GM15510 (cell line): ENCODE results near the gene RPS6KC1.

ENCODE experiments used
- POLR2A ChIP-seq: IDR thresholded peaks from 3 replicates; pipeline ENCODE4 v1.6.1; 2011; ENCODE audit warnings: borderline replicate concordance; ENCODE audit not compliant: insufficient read length; ENCODE audit errors: extremely low read depth

The RPS6KC1 gene

DNA sequence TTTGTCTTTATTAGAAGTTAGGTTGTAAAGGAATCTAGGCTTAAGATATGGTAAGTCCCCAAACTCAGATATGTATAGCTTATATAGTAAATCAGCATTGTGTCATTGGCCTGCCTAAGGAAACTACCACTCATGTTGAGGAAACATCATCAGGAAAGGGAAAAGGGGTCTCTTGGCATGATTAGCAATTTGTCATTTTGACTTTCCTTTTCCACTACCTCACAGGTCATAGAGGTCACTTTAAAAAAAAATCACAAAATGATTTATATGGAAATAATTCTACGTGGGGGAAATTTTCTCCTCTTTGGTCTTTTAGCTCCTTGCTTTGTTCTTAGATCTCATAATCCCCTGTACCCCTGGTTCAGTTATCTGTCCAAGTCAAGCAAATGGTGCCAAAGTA, 213.5 kb downstream of the RPS6KC1 start:
- no peak for TF ChIP-seq POLR2A

DNA sequence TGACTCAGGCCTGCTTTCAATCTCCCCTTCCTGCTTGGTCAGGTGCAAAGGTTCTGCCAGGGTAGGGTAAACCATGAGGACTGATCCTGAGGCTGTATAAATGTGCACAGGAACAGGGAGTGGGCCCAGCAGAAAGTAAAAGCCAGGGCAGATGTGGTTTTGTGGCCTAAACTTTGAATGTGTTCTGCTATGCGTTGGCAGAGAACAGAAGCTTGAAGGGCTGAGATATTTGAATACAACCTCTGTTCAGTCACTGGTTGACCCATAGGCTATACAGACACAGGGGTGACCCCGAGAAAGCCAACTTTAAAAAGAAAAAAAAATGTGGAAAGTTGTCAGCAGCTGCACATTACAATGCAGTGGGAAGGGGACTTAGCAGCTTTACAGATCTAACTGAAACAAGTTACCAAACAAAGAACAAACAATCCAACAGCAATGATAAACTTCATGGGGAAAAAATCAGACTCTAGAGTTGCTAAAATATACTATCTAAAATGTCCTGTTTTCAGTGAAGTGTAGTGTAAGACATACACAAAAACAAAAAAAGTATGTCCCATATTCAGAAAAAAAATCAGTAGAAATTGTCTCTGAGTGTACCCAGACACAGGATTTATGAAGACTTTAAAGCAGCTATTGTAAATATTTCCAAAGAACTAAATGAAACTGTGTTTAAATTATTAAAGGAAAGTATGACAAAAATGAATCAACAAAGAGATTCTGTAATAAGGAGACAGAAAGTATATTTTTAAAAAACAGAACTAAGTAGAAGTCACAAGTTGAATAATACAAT, 216.1 kb downstream of the RPS6KC1 start:
- TF ChIP-seq POLR2A: no peak

DNA sequence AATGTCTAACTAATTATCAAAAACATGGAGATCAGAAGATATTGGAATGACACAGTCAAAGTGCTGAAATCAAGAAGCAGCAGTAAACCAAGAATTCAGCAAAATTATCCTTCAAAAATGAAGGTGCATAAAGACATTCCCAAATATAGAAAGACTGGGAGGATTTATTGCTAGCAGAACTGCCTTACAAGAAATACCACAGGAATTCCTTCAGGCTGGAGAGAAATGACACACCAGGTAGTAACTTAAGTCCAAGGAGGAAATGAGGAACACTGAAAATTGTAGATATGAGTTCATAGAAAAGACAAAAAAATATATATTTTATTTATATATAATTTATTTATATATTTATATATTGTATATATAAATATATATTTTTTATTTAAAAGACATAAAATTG, 217.2 kb downstream of the RPS6KC1 start:
- TF ChIP-seq POLR2A: no peak

DNA sequence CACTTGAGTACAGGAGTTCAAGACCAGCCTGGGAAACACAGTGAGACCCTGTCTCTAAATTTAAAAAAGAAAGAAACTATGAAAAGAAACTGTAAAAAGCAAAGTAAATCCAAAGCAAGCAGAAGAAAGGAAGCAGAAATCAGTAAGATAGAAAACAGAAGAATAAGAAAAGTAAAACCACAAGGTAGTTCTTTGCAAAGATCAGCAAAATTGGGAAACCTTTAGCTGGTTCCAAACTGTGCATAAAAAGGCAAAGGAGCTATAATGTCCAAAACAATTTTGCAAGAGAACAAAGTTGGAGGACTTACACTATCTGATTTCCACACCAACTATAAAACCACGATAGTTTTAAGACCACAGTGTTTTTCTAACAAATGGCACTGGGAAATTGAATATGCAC, 218.8 kb downstream of the RPS6KC1 start:
- no peak for TF ChIP-seq POLR2A

DNA sequence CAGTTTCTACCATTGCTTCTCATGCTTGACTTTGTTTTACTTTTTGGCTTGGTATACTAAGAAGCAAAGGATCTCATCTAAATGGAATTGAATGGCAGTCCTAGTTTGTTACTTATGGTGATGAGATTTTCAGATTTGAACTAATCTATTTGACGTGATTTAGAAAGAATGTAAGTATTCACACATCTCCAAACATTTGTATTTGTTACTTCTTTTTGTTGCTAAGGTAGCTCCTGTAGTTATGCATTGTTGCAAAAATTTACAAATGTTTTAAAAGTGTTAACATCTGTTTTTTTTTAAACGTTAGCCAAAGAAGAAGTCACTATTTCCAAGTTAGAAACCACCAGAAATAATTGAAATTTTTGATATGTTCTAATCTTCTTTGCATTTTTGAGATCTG, 222.5 kb downstream of the RPS6KC1 start:
- TF ChIP-seq POLR2A: no peak

DNA sequence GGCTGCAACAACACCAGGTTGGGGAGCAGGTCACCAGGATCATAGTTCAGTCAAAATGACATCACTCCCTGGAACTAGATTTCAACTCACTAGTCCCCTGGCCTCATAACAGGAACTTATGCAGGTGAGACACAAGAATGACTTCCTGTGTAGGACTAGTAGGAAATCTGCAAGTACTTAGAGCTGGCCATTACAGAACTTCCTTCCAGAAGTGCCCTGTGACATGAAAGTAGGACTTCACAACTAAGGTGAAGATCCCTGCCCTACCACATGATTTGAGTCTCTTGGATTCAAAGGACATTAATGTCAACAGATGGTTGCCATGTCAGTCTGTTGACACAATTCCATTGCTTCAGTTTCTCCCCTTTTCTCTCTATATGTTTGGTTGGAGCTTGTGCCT, 223.1 kb downstream of the RPS6KC1 start:
- no peak for TF ChIP-seq POLR2A

DNA sequence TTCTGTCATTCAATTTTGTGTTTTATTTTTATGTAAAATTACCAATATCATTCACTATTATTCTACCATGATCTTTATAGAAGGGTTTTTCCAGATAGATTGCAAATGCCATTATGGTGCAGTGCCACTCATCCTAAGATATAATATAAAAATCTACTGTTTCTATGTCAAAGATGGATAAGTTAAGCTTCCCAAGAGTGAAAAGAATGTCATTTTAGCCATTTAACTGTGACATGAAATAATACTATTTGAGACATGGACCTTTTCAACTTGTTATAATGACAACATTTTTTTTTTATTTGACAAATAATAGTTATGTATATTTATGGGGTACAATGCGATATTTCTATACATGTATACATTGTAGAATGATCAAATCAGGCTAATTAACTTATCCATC, 224.3 kb downstream of the RPS6KC1 start:
- no peak for TF ChIP-seq POLR2A

DNA sequence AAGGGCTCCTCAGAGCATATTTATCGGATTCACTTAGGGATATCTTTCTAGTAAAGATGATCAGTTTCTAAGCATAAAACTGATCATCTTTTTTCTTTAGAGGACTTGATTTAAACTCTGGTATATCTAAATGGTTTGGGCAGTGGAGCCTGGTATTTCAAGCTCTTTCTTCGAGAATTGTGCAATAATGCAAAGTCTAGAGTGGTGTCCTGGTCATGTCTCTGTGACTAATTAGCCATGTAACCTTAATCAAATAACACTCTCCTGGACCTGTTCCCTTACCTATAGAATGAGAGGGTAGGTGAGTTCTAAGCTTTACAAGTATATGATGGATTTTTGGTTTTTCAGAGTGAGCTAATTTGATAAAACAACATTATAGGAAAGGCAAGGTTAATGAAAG, 225.2 kb downstream of the RPS6KC1 start:
- TF ChIP-seq POLR2A: no peak

DNA sequence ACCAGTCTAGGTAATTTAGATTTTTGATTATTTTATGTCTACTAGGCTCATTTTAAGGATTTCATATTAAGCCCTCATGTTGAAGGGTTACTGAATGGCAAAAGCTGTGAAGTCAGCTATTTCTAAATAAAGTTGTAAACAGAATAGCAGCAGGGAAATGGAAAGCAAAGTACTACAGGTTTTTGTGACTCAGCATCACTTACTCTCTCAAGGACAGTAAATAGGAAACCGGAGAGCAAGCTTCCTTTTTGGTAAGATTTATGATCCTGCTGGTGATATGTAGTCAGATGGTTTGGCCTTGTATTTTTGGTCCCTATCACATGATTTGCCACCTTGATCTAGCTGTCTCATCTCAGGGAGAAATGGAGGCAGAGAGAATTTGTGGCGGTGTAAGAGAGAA, 226.0 kb downstream of the RPS6KC1 start:
- TF ChIP-seq POLR2A: no peak

DNA sequence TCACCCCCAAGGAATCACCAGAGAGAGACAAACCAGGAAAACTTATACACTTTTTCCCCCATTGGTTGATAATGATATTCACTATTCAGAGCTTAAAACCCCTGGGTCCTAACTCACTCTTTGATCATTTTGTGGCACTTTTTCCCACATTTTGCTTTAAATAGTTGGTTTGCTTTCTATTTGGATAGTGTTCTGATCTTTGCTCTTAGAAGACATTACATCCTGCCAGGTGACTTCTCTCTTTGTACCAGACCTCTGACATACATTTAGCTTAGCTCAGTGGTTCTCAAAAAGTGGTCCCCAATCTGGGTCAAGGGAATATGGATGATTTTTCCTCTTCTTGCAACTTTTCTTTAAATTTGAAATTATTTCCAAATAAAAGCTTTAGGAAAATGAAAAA, 228.4 kb downstream of the RPS6KC1 start:
- TF ChIP-seq POLR2A: no peak

DNA sequence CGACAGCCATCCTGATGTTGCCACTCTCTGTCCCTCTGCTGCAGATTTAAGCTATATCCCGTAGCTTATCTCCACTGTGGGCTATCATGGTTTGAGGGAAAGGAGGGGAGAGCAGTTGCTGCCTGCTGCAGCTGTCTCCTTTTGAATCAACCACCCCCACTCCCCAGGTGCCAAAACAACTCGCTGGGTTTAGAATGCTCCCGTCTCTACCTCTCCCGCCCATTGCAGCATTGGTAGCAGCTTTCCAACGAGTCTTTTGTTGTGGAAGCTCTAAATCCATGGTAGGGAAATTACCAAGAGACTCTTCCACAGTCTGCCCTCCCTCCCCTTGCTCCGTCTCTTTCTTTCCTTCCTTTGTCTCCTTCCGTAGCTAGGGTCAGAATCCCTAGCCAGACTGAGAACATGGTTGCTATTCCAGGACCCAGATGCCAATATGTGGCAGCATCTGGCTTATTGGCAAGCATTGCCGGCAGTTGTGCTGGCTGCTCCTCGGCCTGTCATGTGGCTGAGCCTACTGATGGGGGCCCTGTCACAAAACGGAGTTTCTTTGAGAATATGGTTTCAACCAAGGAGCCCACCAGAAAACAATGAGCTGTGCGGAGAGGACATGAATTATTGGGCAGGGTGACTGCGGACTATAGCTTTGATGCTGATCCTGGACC, 230.7 kb downstream of the RPS6KC1 start:
- no peak for TF ChIP-seq POLR2A

DNA sequence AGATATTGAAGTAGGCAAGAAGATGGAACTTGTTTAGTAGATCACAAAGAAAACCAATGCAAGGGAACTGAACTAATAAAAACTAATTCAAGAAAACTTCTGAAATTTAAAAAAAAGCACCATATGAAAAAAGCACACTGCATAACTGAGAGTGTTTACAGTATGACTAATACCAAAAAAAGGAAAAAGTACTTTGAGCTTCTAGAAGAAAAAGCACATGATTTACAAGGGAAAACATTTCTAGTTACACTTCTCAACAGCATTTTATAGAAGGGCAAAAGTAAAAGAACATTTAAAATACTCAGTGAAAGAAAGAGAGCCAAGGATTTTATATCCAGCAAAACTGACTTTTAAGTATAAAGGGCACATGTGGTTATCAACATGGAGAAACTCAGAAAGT, 233.6 kb downstream of the RPS6KC1 start:
- TF ChIP-seq POLR2A: no peak

DNA sequence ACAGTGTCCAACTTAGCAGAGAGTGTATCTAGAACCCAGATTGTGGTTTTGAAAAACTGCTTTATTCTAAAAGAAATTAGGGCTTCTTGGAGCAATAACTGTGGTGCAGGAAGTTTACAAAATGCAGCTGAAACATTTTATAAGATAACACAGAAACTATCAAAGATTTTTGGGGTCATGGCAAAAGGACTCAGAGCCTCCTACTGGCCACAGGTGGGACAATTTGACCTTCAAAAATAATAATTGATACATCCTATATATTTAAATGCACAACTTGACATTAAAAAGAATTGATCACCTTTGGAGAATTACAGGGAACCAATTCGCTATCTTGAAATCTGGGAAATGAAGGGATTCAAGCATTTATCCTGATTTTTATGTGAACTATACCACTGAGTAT, 235.2 kb downstream of the RPS6KC1 start:
- no peak for TF ChIP-seq POLR2A

DNA sequence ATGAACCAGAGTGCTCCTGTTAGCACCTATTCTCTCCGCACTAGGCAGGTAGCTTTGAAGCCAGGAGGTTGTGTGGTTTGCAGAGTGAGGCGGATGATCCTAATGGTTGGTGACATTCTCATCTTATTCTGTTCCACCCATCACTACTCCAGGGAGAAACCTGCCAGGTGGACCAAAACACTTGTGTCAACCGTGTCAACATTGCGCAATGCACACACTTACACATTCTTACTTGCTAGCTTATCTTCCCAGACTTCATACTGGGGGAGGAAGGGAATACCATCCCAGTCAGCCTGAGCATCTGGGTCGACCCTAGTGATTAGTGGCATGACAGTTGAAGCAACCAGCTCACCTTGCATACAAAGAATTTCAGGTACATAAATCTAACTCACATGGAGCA, 236.9 kb downstream of the RPS6KC1 start:
- TF ChIP-seq POLR2A: no peak

DNA sequence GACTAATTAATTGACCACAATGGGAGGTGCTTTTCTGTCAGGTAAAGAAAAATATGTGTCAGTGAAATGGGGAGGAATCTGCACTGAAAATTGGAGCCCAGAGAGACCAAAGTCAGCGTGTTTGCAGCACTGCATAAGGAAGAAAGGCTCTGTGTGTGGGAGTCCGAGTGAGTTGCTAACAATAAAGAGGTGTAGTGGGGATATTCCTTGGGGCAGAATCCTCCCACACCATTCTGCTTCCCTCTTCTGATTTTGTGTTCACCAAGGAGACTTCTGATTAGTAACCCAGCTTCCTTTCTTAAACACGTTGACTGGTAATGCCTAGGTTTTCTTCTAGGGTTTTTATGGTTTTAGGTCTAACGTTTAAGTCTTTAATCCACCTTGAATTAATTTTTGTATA, 240.5 kb downstream of the RPS6KC1 start:
- no peak for TF ChIP-seq POLR2A

DNA sequence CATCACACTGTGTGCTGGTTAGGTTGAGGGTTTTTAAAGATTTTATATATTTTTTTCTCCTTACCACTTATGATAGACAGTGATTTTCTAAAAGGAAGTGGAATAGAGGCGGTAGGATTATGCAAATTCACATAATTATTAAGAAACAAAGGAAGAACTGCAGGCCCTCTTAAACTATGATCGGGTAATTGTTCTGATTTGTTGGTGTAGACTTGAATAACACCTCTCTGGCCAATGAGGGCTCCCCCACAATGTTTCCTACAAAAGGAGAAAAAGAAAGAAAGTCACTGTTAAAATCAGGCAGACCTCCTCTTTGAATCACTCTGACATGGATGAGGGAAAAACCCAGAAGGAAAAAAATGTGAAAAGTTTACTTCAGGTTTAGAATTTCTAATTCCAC, 241.6 kb downstream of the RPS6KC1 start:
- TF ChIP-seq POLR2A: no peak
